ENCODE results near the gene CROCC.
A peak's percentile ranks its signal among the peaks of the same experiment; 100 is the strongest.

The CROCC gene

DNA sequence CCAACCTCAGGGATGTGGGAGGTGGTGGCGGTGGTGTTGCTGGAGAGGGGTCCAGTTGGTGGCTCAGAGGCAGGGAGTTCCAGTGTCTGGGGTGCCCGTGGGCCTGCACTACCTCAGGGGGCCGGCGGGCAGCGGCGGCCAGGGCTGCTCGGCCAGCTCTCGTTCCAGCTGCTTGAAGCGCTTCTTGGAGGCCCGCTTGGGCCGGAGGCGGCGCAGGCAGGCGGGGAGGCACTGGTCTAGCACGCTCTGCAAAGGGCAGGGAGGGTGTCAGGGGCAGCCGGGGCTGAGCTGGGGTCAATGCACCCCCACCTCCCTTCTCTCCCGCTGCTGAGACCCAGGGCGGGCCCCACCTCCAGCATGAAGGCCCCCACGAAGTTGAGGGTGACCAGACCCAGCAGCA, 64.4 kb downstream of the CROCC start:
- H3K4me3 ChIP-seq (ENCODE audit: control insufficient read depth, low read depth, low read length), result no peak overlapping the region
- no peak for DNase-seq (ENCODE audit: low read depth)
- TF ChIP-seq CTCF (conservative IDR thresholded peaks at IDR 0.05; ENCODE audit: control insufficient read depth, insufficient read depth, low read depth, low read length), result no peak

DNA sequence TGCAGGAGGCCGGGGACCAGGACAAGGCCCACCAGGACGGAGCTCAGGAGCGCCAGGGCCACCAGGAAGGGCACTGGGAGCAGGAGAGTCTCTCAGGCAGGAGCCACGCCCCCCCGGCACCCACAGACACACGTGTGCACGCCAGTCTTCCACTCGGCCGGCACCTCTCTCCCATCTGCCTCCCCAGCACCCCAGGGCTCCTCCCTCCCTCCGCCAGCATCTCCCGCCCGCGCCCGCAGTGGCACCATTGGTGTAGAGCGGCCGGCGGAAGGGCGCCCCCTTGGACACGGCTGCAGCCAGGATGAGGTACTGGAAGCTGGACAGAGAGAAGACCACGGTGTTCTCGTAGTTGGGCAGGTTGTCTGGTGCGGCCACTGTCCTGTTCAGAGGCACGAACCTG, 64.8 kb downstream of the CROCC start:
- TF ChIP-seq CTCF (conservative IDR thresholded peaks at IDR 0.05; ENCODE audit: control insufficient read depth, insufficient read depth, low read depth, low read length), result no peak
- no peak for DNase-seq (ENCODE audit: low read depth)
- no peak overlapping the region for H3K4me3 ChIP-seq (ENCODE audit: control insufficient read depth, low read depth, low read length)

DNA sequence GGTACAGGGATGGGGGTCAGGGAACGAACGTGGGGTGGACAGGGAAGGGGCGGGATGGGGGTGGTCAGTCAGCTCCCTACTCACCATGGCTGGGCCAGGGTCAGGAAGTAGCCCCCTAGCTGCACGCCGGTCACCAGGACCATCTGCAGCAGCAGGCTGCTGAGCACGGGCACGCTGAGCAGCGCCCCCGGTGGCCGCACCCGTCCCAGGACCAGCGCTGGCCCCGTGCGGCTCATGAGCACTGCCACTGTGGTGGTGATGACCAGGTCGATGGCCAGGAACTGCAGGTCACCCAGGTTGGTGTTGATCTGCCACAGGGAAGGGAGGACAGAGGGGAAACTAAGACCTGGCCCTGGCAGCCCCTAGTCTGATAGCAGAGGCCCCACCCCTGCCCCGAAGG, 65.2 kb downstream of the CROCC start:
- TF ChIP-seq CTCF (conservative IDR thresholded peaks at IDR 0.05; ENCODE audit: control insufficient read depth, insufficient read depth, low read depth, low read length), result peak; percentile 18
- no peak overlapping the region for H3K4me3 ChIP-seq (ENCODE audit: control insufficient read depth, low read depth, low read length)
- DNase-seq (ENCODE audit: low read depth), result no peak

DNA sequence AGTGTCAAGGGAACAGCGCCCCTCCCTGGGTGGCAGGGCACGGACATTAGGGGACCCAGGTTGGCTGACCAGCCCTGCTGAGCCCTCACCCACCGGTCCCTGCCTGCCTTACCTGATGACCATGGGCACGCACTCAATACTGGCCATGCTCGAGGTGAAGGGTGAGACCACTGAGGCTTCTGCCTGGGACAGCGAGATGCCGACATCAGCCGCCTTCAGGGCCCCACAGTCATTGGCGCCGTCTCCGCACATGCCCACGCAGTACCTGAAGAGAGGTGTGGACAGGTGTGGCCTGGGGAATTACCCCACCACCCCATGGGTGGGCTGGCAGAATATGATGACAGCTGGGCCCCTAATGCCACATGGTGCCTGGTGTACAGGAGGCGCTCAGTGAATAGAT, 66.5 kb downstream of the CROCC start:
- H3K4me3 ChIP-seq (ENCODE audit: control insufficient read depth, low read depth, low read length), result no peak overlapping the region
- no peak for DNase-seq (ENCODE audit: low read depth)
- TF ChIP-seq CTCF (conservative IDR thresholded peaks at IDR 0.05; ENCODE audit: control insufficient read depth, insufficient read depth, low read depth, low read length), result no peak

GRCh38 chr1:16989676-16990391, 68.1 kb downstream of the CROCC start:
- no peak for TF ChIP-seq CTCF (conservative IDR thresholded peaks at IDR 0.05; ENCODE audit: control insufficient read depth, insufficient read depth, low read depth, low read length)
- H3K4me3 ChIP-seq (ENCODE audit: control insufficient read depth, low read depth, low read length), result no peak overlapping the region

GRCh38 chr1:16991571-16991970, 69.8 kb downstream of the CROCC start:
- DNase-seq (ENCODE audit: low read depth), result no peak
- TF ChIP-seq CTCF (conservative IDR thresholded peaks at IDR 0.05; ENCODE audit: control insufficient read depth, insufficient read depth, low read depth, low read length), result no peak
- no peak overlapping the region for H3K4me3 ChIP-seq (ENCODE audit: control insufficient read depth, low read depth, low read length)

More at GRCh38 chr1:16989676-16990391, 68.1 kb downstream of the CROCC start:
- no peak for DNase-seq (ENCODE audit: low read depth)

DNA sequence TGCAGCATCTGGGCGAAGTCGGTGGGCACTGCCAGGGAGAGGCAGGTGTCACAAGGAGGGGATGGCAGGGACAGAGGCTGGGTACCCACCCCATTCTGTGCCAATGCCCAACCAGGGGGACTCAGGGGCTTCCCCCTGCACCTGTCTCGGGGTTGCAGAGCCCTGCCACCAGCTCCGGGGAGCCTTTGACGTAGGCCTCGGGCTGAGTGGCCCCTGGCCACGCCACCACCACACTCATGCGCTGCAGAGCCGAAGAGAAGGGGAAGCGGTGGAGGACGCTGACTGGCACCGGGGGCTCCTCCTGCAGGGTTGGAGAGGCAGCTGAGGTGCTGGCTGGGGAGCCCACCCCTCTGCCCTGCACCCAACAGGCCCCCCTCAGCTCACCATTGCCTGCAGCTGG, 70.4 kb downstream of the CROCC start:
- H3K4me3 ChIP-seq (ENCODE audit: control insufficient read depth, low read depth, low read length), result no peak overlapping the region
- no peak for TF ChIP-seq CTCF (conservative IDR thresholded peaks at IDR 0.05; ENCODE audit: control insufficient read depth, insufficient read depth, low read depth, low read length)
- no peak for DNase-seq (ENCODE audit: low read depth)

All from fibroblast of mammary gland (primary cell).